K562 (cell line): Measurements from ENCODE around the gene NTM. TPM values are rescaled to one million over a fixed set of nuclear protein-coding genes. Genes with fewer than 3 reads are reported as not detected.

Experiments
- ARID2 ChIP-seq: fragments of 450-650 bp; IDR thresholded peaks from 2 replicates; pipeline ENCODE4 v1.6.1; 2017; ENCODE audit warnings: antibody characterized with exemption, mild to moderate bottlenecking
- GATA2 ChIP-seq: sonication (generic); formaldehyde crosslinking; IDR thresholded peaks from 2 replicates; pipeline ENCODE4 v1.4.0; 2020; ENCODE audit warnings: mild to moderate bottlenecking, missing genetic modification reagents
- STAT5B ChIP-seq: fragments of 250-450 bp; sonication (Bioruptor Pico); IDR thresholded peaks from 2 replicates; pipeline ENCODE4 v1.8.0; 2021; ENCODE audit warnings: mild to moderate bottlenecking, inconsistent platforms
- ZNF785 ChIP-seq: fragments of 250-450 bp; sonication (Bioruptor Pico); IDR thresholded peaks from 2 replicates; pipeline ENCODE4 v1.4.0; 2020; ENCODE audit warnings: mild to moderate bottlenecking
- polyA plus RNA-seq, 8 experiments: library from polyadenylated mRNA; depleted of rRNA in 4 of 8; stranded (reverse) in 5 of 8; unstranded in 3 of 8; fragments of >200 nt; fragmentation: Nextera tagmentation in 2 of 8; fragmentation: Illumina TruSeq in 1 of 8; extraction: Ambion mirVana in 2 of 8; extraction: Trizol in 1 of 8; gene quantifications; 2 replicates each; pipeline versions ENCODE4 v1.2.1 to v1.2.3, GENCODE V29; 2011 to 2014; ENCODE audit warnings: inconsistent platforms in 1 of 8, missing spikeins in 1 of 8
- total RNA-seq, 7 experiments: library from RNA; depleted of rRNA in 6 of 7; stranded (reverse); fragments of >200 nt in 6 of 7; fragmentation: Illumina TruSeq in 2 of 7; extraction: Trizol in 2 of 7; gene quantifications; 2 replicates each; pipeline versions ENCODE4 v1.2.1 to v1.2.3, GENCODE V29; 2011 to 2021; ENCODE audit warnings: low replicate concordance in 1 of 7
- TF ChIP-seq, protein P1 (sequence below), 2 experiments: fragments of 450-650 bp in 1 of 2; sonication (generic) in 1 of 2; formaldehyde crosslinking; conservative IDR thresholded peaks; 2 replicates each; pipeline versions ENCODE4 v1.4.0 to v1.8.1; 2020 to 2022; ENCODE audit warnings: mild to moderate bottlenecking in 1 of 2, missing genetic modification reagents in 1 of 2
- TF ChIP-seq, protein P2 (sequence below): sonication (generic); formaldehyde crosslinking; IDR thresholded peaks from 2 replicates; pipeline ENCODE4 v1.8.0; 2023; ENCODE audit warnings: missing genetic modification reagents, mild to moderate bottlenecking, borderline replicate concordance

Gene NTM
- total and polyA plus RNA-seq, 9 of the 15 experiments (the other 6 are each of a cell fraction or from before 2014, with no cell fraction given) = not detected

DNA sequence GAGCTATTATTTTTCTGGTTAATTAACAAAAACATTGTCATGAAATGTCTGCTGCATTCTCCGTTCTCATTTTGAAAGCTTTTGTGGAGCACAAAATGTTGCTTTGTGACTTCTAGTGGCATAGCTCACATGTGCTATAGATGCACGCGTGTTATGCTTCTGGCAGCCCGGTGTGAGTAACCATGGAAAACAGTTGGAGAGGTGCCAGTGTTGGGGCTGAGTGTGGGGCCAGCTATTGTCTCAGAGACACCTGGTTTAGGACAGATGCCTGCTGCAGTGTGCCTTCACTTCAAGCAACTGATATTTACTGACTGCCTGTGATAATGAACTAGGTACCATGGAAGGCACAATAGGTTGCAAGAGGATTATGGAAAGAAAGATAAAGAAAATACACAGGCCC is 760.6 kb downstream of the NTM start (continued):
- TF ChIP-seq STAT5B = no peak
- TF ChIP-seq, protein P1, sequence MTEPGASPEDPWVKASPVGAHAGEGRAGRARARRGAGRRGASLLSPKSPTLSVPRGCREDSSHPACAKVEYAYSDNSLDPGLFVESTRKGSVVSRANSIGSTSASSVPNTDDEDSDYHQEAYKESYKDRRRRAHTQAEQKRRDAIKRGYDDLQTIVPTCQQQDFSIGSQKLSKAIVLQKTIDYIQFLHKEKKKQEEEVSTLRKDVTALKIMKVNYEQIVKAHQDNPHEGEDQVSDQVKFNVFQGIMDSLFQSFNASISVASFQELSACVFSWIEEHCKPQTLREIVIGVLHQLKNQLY (CRISPR knock-in tag; conservative IDR thresholded peaks at IDR 0.05) = no peak
- TF ChIP-seq, protein P2, sequence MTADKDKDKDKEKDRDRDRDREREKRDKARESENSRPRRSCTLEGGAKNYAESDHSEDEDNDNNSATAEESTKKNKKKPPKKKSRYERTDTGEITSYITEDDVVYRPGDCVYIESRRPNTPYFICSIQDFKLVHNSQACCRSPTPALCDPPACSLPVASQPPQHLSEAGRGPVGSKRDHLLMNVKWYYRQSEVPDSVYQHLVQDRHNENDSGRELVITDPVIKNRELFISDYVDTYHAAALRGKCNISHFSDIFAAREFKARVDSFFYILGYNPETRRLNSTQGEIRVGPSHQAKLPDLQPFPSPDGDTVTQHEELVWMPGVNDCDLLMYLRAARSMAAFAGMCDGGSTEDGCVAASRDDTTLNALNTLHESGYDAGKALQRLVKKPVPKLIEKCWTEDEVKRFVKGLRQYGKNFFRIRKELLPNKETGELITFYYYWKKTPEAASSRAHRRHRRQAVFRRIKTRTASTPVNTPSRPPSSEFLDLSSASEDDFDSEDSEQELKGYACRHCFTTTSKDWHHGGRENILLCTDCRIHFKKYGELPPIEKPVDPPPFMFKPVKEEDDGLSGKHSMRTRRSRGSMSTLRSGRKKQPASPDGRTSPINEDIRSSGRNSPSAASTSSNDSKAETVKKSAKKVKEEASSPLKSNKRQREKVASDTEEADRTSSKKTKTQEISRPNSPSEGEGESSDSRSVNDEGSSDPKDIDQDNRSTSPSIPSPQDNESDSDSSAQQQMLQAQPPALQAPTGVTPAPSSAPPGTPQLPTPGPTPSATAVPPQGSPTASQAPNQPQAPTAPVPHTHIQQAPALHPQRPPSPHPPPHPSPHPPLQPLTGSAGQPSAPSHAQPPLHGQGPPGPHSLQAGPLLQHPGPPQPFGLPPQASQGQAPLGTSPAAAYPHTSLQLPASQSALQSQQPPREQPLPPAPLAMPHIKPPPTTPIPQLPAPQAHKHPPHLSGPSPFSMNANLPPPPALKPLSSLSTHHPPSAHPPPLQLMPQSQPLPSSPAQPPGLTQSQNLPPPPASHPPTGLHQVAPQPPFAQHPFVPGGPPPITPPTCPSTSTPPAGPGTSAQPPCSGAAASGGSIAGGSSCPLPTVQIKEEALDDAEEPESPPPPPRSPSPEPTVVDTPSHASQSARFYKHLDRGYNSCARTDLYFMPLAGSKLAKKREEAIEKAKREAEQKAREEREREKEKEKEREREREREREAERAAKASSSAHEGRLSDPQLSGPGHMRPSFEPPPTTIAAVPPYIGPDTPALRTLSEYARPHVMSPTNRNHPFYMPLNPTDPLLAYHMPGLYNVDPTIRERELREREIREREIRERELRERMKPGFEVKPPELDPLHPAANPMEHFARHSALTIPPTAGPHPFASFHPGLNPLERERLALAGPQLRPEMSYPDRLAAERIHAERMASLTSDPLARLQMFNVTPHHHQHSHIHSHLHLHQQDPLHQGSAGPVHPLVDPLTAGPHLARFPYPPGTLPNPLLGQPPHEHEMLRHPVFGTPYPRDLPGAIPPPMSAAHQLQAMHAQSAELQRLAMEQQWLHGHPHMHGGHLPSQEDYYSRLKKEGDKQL (CRISPR knock-in tag) = no peak
- TF ChIP-seq ZNF785 = no peak
- no peak for TF ChIP-seq GATA2
- no peak for TF ChIP-seq ARID2
